Activated naive CD8-positive, alpha-beta T cell treated with anti-CD3 and anti-CD28 coated beads, Interleukin-2, amount 50 U/mL, for 16 hours (primary cell): ENCODE data around the gene HEXD.
A peak's percentile ranks its signal among the peaks of the same experiment; 100 is the strongest.
"Not testable (repeated sequence)": the region's sequence is repeated elsewhere in the genome, so short reads cannot be mapped to it uniquely, and the experiment has no call there.

Experiments used
- DNase-seq: peaks from one replicate; pipeline ENCODE4 v3.0.0-alpha.2; 2020; ENCODE audit warnings: low read depth, low spot score

HEXD gene

DNA sequence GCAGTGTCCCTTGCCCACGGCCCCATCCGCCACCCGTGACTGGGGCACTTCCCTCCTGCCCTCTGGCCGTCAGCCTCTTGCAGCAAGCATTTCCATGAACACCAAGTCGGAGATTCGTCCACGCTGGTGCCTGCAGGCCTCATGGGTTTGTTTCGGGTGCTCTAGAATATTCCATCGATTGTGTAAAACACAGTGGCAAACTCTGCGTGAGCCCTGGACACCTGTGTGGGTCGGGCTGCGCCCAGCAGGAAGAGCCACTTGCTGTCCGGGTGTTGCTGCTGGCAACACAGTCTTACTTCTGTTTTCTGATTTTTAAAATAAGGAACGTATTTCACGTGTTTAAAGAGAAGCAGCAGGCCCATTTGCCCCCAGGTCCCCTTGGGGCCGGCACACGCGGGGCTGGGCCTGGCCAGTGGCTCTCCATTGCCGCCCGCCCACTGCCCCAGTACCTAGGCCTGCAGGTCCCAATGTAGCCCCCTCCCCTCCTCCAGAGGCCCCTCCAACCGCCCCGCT, 22.4 kb downstream of the HEXD start:
- DNase-seq = no peak

DNA sequence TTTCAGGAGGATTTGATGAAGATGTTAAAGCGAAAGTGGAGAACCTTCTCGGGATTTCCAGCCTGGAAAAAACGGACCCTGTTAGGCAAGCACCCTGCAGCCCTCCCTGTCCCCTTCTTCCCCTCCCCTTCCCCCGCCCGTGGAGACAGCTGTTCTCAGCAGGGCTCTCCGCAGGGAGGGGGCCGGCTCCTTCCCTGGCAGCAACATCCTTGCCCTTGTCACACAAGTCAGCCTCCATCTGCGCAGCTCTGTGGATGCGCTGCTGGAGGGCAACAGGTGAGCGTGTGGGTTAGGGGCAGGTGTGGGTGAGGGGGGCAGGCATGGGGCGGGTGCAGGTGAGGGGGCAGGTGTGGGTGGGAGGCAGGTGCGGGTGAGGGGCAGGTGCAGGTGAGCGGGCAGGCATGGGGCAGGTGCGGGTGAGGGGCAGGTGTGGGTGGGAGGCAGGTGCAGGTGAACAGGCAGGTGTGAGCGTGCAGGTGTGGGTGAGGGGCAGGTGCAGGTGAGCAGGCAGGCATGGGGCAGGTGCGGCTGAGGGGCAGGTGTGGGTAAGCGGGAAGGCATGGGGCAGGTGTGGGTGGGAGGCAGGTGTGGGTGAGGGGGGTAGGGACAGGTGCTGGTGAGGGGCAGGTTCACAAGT, 23.0 kb downstream of the HEXD start:
- no peak for DNase-seq

DNA sequence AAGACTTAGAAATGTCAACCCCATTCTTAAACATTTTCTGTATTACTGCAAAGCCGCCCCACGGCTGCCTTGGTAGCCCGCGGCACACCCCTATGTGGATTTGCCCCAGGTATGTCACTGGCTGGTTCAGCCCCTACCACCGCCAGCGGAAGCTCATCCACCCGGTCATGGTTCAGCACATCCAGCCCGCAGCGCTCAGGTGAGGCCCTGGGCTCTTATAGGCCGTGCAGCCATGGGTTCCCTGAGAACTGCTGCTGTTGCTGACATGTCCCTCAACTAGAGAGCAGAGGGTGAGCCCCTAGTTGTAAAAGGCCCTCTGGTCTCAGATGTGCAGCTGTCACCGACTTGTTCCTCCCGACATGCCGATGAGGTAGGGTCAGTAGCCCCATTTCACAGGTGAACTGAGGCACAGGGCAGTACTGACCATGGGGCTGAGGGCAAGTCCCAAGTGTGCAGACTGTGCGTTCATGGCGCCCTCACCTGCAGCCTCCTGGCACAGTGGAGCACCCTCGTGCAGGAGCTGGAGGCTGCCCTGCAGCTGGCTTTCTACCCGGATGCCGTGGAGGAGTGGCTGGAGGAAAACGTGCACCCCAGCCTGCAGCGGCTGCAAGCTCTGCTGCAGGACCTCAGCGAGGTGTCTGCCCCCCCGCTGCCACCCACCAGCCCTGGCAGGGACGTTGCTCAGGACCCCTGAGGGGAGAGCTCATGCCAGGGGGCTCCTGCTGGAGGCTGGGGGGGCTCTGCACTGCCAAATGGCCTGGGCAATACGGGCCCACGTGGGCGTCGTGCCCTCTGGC, 23.7 kb downstream of the HEXD start:
- DNase-seq = no peak

GRCh38 chr17:82442643-82443464, 24.7 kb downstream of the HEXD start:
- DNase-seq = no peak

- DNase-seq = no peak
Measured at GRCh38 chr17:82443465-82444283, 25.5 kb downstream of the HEXD start.

- no peak for DNase-seq
Measured at GRCh38 chr17:82444284-82444893, 26.2 kb downstream of the HEXD start.

GRCh38 chr17:82444941-82445521, 26.9 kb downstream of the HEXD start:
- no peak for DNase-seq

- no peak for DNase-seq
Measured at GRCh38 chr17:82445542-82445941, 27.4 kb downstream of the HEXD start.

DNA sequence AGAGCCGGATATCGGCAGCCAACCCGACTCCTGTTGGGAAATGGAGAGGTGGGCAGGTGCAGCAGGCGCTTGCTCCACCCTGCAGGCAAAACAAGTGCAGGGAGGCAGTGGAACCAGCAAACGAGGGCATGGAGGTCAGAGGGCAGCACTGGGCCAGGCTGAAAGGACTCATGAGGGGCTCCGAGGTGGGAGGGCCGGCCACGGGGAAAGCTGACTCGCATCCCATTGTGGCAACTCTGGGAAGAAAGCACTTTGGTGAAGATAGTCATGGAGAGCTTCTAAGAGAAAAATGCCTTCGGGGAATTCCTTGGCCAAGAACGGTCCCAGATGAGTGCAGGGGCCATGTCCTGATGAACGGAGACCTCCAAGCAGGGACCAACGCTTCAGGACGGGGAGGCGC, 28.0 kb downstream of the HEXD start:
- DNase-seq = no peak

GRCh38 chr17:82446649-82447048, 28.5 kb downstream of the HEXD start:
- DNase-seq = no peak

GRCh38 chr17:82447876-82448275, 29.7 kb downstream of the HEXD start:
- DNase-seq = no peak

DNA sequence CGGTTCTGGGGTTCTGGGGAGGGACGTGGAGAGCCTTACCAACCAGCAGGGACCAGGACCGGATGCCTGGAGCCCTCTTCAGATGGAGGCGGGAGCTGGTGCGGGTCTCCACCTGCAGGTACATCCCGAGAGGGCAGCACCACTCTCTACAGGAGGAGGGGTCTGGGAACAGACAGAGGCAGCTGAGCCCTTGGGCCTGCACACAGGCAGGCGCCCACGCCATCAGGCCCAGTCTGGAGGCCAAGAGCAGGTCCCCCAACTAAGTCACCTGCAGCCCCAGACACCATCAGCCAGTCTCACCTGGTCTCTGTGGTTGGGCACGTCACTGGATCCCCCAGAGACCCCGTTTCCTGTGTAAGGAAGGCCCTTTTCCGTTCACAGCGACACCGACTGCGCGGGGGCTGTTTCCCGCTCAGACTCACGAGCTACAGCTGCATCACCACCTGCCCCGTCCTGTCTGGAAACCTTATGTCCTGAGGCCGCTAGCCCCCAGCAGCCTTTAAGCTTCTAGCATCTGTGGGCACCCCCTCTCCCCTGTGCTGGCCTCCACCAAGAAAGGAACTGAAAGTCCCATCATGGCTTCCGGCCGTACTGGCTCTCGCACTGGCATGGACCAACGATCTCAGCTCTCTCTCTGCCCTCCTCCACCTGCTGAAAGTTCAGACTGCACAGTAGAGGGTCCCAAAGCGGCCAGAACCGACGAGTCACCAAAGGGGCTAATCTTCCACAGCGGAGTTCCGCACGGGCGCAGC, 31.2 kb downstream of the HEXD start:
- DNase-seq = no peak

GRCh38 chr17:82449883-82450356, 31.8 kb downstream of the HEXD start:
- no peak for DNase-seq

DNA sequence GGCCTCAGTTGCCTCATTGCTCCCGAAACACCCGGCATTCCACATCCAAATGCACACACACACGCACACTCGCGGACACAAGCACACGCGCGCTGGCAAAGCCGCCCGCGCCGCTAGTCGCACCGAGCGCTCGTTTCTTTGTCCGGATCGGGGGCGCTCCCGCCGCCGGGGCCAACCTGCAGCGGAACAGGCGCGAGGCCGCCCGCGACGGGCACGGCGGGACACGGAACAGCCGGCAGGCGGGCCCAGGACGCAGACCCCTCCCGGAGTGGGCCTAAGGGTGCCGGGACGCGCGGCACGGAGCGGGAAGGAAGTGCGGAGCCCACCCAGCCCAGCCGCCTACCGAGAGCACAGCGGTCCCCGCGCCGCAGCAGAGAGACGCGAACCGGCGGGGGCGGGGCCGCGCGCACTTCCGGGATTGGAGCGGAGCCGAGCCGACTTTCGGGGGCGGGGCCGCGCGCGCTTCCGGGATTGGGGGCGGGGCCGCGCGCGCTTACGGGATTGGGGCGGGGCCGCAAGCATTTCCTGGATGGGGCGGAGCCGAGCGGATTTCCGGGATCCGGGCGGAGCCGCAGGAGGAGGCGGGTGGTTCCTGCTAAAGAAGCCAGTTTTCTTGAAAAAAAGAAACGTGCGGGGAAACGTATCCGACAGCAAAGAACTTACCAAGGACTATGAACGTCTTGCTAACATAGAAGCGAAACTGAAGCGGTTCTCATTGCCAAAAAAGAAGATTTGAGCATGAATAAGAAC, 32.4 kb downstream of the HEXD start, which contains the start of gene CYBC1:
Gene CYBC1 (minus strand): TSS at position 396 of the 750 bp plus-strand sequence. CDS start 1,498 bp downstream, outside the sequence.
- peak; percentile 85 for DNase-seq

GRCh38 chr17:82452162-82452561, 34.0 kb downstream of the HEXD start:
- DNase-seq = no peak

- DNase-seq = not testable (repeated sequence)
Measured at GRCh38 chr17:82453151-82453550, 35.0 kb downstream of the HEXD start.

- DNase-seq = not testable (repeated sequence)
Measured at GRCh38 chr17:82453706-82454105, 35.6 kb downstream of the HEXD start.

DNA sequence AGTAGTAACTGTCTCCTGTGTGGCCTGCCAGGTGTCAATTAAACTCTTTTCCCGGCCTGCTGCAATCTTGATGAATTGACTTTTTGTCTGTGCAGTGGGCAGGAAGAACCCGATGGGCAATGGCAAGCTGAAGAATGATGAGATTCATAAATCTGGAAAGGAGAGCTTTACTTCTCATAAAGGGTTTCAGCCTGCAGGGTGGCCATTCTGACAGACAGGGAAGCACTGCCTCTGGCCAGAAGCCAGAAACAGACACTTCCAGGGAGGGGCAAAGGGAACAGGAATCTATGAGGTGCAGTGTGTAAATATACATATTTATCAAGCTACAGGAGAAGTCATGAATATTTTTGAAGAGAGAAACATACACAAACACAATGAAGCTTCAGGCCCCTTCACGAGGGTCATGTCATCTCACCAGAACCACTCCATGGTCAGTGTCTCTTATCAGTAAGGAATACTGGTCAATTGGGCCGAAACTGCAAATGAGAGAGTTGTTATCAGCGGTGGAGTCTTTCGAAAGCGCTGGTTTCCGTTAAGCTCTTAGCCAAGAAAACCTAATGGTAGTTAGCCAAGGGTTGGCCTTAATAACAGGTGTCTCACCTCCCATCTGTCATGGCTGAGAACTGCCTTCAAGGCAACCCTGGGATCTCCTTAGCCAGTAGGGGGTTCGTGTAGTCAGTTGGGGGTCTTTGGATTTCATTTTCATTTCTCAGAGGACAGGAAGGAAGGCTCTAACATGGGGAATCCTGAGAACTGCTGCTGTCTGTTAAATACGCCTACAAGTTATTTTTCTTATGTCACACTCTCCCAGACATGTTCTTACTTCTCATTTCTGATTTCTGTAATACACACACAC, 39.2 kb downstream of the HEXD start:
- no peak for DNase-seq
